HG02763 (cell line): ENCODE measurements around the gene ABCD4.
"Not testable (repeated sequence)": the region's sequence is repeated elsewhere in the genome, so short reads cannot be mapped to it uniquely, and the experiment has no call there.

Experiments used
- ATAC-seq: cut with Tn5 transposase; IDR thresholded peaks from one replicate; pipeline ENCODE4 v1.9.1; 2021; ENCODE audit warnings: mild to moderate bottlenecking, moderate library complexity; ENCODE audit not compliant: unreplicated experiment

ABCD4 gene

DNA sequence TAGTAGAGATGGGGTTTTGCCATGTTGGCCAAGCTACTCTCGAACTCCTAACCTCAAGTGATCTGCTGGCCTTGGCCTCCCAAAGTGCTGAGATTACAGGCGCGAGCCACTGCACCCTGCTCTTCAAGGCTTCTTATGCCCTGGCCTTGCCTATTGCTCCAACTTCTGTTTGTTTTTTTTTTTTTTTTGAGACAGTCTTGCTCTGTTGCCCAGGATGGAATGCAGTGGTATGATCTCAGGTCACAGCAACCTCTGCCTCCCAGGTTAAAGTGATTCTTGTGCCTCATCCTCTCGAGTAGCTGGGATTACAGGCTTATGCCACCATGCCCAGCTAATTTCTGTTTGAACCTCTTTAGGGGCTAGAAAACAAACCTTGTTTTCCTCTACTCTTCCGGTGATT is 6.0 kb upstream of the ABCD4 start:
- ATAC-seq: no peak

DNA sequence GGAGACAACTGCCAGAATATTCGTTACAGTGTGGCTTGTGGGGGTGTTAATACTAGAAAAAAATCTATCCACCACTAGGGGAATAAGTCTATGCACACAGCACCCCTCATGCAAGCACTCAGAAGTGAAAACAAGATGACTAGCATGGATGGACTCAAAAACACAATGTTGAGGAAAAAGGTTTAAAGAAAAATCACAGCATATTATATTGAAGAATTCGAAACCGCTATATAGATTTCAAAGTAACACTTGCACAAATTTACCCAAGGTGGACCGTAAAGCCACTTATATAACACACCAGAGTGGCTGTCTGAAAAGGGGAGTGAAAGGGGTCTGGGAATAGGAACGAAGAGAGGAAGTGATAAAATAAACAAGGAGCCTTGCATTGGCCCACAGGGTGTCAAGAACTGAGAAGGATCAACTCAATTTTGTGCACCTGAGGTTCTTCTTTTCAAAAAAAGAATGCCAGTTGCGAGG is 544 bp downstream of the ABCD4 start:
- peak; percentile 3 for ATAC-seq

DNA sequence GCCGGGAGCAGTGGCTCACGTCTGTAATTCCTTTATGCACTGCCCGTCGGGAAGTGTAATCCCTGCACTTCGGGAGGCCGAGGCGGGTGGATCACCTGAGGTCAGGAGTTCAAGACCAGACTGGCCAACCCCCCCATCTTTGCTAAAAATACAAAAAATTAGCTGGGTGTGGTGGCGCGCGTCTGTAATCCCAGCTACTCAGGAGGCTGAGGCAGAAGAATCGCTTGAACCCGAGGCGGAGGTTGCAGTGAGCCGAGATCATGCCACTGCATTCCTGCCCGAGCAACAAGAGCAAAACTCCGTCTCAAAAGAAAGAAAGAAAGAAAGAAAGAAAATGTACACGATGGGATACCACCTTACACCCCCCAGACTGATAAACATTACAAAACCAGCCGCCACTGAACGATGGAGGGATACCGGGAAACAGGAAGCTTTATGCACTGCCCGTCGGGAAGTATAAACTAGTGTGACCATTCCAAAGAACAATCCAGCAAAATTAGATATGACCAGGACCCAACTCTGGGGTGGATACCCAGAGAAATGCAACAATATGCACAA is 1.1 kb downstream of the ABCD4 start:
- no peak for ATAC-seq

- no peak for ATAC-seq
Measured at GRCh38 chr14:74299061-74299545, 3.6 kb downstream of the ABCD4 start.

DNA sequence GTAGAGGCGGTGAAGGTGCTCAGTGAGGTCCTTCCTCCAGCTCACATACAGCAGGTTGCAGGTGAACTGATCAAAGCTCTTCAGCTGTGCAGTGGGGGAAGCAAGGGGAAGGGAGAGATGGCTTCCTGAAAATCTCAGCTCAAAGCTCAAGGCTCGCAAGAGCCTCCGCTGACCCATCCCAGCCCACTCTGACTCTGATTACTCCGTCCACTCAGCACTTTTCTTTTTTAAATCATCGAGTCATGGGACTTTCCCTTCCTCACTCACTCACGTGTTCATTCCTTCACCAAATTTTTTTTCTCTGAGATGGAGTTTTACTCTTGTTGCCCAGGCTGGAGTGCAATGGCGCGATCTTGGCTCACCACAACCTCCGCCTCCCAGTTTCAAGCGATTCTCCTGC is 4.7 kb downstream of the ABCD4 start:
- no peak for ATAC-seq

DNA sequence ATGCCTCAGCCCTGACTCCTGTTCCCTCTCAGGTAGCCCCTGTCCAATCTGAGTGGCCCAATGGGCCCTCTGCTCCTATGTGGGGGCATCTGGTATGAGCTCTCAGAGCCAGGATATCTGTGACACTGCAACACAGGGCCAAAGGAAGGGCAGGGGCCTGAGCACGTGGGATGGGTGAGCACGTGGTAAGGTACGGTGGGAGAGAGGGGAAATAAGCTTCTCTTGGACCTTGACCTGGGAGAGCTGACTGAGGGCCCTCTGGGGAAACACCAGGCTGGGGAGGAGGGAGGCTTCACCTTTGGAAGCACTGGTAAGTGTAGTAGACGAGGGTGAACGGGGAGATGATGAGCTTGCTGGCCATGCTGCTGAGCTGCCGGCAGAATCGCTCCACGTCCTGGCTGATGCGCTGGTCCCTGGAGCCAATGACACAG is 6.7 kb downstream of the ABCD4 start:
- no peak for ATAC-seq

DNA sequence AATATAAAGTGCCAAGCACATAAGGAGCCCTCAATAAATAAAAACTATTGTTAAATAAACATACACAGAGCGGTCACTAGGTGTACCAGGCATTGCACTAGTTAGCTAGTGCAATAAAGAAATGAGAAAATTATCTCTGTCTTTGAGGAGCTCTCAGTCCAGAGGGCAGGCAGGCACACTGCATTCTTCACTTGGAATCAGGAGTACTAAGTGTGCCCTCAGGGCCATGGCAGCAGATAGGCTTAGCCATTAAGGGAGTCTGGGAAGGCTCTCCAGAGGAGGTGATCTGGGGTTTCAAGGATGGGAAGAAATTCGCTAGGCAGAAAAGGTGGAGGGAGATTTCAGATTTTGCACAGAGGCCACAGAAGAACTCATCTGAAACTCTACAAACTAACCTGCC is 9.1 kb downstream of the ABCD4 start:
- ATAC-seq: no peak

GRCh38 chr14:74292061-74292460 is 10.7 kb downstream of the ABCD4 start:
- no peak for ATAC-seq

GRCh38 chr14:74290415-74290814 is 12.3 kb downstream of the ABCD4 start:
- ATAC-seq: no peak

DNA sequence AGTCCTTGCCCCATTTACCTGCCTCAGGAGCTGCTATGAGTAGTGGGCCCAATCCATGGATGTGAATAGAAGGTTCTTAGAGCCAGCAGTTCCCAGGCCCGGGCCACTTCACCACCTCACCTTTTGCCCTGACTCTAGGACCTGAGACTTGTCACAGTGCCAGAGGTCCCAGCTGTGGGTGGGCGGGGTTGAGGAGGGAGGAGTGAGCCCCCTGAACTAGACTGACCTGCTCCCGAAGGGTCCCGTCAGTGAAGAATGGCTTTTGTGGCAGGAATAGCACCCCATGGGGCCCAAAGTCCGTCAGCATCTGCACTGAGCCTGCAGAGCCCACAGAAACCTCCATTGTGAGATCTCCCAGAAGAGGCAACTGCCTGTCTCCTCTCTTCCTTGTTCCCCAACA is 12.9 kb downstream of the ABCD4 start:
- ATAC-seq: no peak

DNA sequence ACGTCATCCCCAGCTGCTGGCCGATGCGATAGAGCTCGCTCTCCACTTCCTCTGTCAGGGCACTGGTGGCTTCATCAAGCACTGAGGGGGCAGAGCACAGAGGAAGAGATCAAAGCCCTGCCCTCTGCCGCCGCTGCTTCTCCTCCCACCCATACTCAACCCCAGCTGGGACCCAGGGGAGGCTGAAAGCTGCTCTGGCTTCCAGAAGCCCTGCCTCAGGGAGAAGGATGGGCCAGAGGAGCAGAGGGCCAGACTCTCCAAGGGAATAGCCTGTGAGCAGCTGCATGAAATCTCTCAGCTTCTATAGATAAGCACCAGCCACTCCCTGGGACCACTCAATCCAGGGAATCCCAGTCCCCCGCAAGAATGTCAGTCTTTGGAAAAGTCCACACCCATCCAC is 16.0 kb downstream of the ABCD4 start:
- ATAC-seq: no peak

GRCh38 chr14:74281069-74281468 is 21.7 kb downstream of the ABCD4 start:
- ATAC-seq: no peak

GRCh38 chr14:74278080-74278479 is 24.7 kb downstream of the ABCD4 start:
- ATAC-seq: no peak

DNA sequence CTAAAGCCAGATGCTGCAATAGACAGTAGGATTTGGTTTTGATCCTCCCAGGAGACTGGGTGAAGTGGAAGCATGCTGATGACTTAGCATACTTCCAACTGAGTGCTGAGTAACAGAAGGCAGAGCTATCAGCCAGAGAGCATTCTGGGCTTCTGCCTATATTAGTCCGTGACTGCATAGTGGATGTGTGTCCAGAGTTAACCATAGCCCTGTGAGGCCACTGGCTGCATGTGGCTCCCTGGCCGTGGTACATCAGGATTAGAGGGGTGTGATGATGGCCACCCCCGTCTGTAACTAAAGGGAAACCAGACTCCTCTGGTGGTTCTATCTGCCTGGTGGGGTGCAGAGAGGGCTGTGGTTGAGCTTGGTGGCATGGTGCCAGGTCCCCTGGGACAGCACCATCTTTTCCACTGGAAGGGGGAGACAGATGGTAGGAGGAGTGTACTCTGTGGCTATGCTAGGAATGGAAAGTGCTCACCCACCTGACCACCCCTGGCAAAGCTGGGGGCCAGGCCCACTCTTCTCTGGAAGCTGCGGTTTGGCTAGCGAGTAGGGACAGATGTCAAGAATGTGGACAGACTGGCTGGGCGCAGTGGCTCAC is 27.4 kb downstream of the ABCD4 start:
- ATAC-seq: no peak

- no peak for ATAC-seq
Measured at GRCh38 chr14:74271365-74271764, 31.4 kb downstream of the ABCD4 start.

- ATAC-seq: not testable (repeated sequence)
Measured at GRCh38 chr14:74270382-74271177, 32.2 kb downstream of the ABCD4 start.

DNA sequence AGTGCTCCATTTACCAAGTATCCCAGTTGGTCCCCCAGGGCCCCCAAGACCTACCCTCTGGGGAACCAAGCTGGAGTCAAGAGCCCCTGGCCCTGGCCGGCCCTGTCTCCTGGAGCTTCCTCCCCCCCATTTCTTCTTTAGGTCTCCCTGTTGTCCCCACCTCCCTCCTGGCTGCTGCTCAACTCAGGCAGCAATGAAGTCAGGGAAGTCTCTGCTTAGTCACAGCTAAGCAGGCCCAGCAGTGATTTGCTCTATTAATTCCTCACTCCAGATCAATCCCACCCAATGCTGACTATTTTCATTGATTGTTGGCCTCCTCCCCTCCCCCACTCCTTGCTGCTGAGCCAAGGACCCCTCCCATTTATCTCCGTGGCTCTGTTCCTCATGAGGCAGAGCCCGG is 35.1 kb downstream of the ABCD4 start:
- ATAC-seq: no peak

DNA sequence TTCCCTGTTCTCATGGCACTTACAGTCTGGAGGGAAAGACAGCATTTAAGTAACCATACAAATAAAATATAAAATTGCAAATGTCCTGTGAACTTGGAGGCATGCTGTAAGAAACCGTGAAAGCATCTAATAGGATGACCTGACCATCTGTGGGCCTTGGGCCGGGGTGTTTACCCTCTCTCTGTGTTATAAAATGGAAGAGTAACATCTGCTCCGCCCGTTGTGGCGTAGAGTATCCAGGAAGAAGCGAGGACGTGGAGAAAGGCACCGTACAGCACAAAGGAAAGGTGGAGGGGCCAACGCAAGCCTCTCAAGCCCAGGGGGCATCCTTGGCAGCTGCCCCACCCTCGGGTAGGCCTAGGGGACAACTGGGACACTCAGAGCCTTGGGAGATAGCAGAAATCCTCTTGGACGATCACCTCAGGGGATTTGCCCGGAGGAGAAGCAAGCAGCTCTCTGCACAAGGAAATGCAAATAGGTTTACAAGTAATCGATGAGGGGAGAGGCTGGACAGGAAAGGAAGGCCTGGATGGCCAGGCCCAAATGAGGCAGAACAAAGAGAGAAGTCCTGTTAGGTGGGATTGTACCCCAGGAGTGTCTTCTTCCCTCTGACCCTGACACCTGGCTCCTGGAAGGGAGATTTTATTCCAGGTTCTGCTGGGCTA is 37.3 kb downstream of the ABCD4 start:
- no peak for ATAC-seq

DNA sequence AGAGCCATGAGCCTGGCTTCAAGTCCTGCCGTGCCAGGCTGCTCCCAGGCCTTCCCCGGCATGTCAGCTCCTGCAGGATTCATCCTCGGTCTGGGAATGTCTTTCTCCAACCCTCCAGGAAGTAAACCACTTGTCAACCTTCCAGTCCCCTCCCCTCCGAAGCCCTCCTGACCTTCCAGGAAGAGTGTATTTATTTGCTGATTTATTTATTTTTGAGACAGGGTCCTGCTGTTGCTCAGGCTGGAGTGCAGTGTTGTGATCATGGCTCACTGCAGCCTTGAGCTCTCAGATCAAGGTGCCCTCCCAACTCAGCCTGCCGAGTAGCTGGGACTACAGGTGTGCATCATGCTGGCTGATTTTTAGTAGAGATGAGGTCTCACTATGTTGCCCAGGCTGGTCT is 38.8 kb downstream of the ABCD4 start:
- ATAC-seq: no peak

DNA sequence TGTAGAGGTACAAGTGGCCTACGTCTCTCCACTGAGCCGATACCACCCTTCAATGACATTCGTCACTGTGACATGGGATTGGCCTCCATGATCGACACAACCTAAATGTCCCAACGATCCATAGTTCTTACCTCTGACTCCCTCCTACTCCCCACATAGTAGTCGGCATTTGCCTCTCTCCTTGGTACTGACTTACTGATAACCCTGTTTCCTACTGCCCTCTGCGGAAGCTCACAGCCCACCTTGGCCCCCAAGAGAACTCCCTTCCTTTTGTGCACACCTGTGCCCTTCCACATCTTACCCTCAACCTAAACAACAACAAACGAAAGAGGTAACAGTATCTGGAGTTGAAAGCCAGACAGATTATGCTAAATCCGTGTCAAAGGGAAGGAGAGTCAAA is 39.6 kb downstream of the ABCD4 start:
- ATAC-seq: no peak

DNA sequence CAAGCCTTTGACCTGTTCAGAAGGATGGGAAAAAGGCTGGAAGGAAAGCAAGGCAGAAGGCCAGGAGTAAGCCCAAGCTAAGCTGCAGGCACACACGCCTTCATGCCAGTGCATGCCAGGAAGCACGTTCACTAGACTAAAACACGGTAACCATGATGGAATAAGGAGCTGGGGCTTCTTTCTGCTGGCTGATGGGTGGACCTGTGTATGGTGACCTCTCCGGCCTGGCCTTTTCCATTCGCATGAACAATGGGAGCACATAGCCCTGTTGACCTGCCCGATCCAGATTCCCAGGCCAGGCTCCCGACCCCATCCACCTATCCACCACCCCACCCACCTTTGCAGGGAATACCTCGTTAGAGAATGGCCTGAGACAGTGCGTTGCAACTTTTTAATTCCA is 40.7 kb downstream of the ABCD4 start:
- no peak for ATAC-seq

- ATAC-seq: no peak
Measured at GRCh38 chr14:74261288-74261687, 41.4 kb downstream of the ABCD4 start.
